GM12865 (cell line): Measurements from ENCODE around the gene BEAN1.
A peak's percentile ranks its signal among the peaks of the same experiment; 100 is the strongest.

Source experiments
- DNase-seq: peaks from one replicate; pipeline ENCODE4 v3.0.0; 2010; ENCODE audit warnings: low read depth
- H3K4me3 ChIP-seq: 2 replicates; pipeline ENCODE4 v1.5.1; 2011; ENCODE audit warnings: mild to moderate bottlenecking, low read depth, low read length, control low read depth
- TF ChIP-seq, protein P1 (sequence below): IDR thresholded peaks from 2 replicates; pipeline ENCODE4 v1.5.1; 2011; ENCODE audit warnings: low read length, control low read depth, low read depth, inconsistent platforms; ENCODE audit not compliant: insufficient read depth; ENCODE audit errors: missing control alignments

Gene BEAN1

GRCh38 chr16:66402591-66403230 is 24.4 kb upstream of the BEAN1 start:
- H3K4me3 ChIP-seq: no peak overlapping the region
- no peak for DNase-seq
- TF ChIP-seq, protein P1, sequence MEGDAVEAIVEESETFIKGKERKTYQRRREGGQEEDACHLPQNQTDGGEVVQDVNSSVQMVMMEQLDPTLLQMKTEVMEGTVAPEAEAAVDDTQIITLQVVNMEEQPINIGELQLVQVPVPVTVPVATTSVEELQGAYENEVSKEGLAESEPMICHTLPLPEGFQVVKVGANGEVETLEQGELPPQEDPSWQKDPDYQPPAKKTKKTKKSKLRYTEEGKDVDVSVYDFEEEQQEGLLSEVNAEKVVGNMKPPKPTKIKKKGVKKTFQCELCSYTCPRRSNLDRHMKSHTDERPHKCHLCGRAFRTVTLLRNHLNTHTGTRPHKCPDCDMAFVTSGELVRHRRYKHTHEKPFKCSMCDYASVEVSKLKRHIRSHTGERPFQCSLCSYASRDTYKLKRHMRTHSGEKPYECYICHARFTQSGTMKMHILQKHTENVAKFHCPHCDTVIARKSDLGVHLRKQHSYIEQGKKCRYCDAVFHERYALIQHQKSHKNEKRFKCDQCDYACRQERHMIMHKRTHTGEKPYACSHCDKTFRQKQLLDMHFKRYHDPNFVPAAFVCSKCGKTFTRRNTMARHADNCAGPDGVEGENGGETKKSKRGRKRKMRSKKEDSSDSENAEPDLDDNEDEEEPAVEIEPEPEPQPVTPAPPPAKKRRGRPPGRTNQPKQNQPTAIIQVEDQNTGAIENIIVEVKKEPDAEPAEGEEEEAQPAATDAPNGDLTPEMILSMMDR: no peak

DNA sequence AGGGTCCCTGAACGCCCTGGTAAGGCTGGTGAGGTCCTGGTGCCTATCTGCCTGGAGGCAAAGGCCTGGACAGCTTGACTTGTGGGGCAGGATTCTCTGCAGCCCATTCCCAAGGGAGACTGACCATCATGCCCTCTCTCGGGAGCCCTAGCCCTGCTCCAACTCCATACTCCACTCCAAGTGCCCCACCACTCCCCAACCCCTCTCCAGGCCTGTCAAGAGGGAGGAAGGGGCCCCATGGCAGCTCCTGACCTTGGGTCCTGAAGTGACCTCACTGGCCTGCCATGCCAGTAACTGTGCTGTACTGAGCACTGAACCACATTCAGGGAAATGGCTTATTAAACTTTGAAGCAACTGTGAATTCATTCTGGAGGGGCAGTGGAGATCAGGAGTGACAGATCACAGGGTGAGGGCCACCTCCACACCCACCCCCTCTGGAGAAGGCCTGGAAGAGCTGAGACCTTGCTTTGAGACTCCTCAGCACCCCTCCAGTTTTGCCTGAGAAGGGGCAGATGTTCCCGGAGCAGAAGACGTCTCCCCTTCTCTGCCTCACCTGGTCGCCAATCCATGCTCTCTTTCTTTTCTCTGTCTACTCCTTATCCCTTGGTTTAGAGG is 23.5 kb upstream of the BEAN1 start:
- no peak for DNase-seq
- H3K4me3 ChIP-seq: no peak overlapping the region
- TF ChIP-seq, protein P1: no peak

DNA sequence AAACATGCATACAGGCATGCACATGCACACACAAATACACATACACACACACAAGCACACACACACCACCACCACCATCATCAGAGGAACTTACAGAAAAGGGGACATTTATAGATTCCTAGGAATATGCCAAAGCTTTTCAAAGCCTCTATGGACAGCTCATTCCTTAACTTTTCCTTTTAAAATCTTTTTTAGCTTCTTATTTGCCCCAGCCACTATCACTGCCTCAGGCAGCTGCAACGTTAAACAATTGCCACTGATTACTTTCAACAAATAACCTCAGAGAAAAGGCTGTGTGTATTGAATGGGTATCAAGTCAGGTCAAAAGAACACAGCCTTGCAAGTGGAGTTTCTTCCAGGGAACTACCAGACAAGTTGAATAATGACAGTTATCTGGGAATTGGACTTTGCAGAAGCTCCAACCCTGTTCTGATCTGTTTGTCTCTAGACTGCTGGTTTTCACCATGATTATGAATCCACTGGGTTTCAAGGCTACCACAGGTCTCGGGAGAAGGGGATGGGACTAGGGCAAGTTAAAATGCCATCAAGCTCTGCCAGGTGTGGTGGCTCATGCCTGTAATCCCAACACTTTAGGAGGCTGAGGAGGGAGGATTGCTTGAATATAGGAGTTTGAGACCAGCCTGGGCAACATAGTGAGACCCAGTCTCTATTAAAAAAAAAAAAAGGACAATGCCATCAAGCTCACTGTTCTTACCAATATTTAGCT is 21.9 kb upstream of the BEAN1 start:
- DNase-seq: no peak
- no peak overlapping the region for H3K4me3 ChIP-seq
- TF ChIP-seq, protein P1: no peak

GRCh38 chr16:66406534-66407221 is 20.4 kb upstream of the BEAN1 start:
- peak; percentile 66 for DNase-seq
- TF ChIP-seq, protein P1: peak; percentile 76
- H3K4me3 ChIP-seq: no peak overlapping the region

- H3K4me3 ChIP-seq: no peak overlapping the region
- TF ChIP-seq, protein P1: no peak
- DNase-seq: no peak
These were observed 18.7 kb upstream of the BEAN1 start for GRCh38 chr16:66408163-66409048.

- no peak overlapping the region for H3K4me3 ChIP-seq
- TF ChIP-seq, protein P1: no peak
- no peak for DNase-seq
These were observed 17.9 kb upstream of the BEAN1 start for GRCh38 chr16:66409156-66409555.
